Measurements from ENCODE around the gene LRP1B.

The LRP1B gene

DNA sequence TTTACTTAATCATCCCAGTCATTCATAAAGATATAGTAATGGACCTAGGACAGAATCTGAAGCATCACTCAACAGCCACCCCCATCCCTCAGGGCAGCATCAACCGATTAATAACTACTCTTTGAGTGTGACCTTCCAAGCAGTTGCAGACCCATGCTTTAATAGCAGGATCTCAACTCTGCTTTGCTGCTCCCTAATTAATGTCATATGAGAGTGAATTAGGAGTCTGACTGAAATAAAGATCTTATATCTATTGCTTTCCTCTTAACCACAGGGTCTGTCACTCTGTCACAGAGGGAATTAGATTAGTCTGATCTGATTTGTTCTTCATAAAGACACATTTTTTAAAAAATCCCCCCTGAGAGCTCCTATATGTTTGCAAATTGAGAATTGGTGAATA lies 46.1 kb upstream of the LRP1B start:
- Histone ChIP-seq H3K4me3 (ENCODE audit: low read length, poor library complexity, severe bottlenecking) (no peak overlapping the region), H2AFZ (ENCODE audit: low read length) (no peak overlapping the region), H3K4me2 (ENCODE audit: low read depth, low read length, poor library complexity, severe bottlenecking) (no peak overlapping the region), H3F3A (ENCODE audit: low read depth) (no peaks in the 10 kb centered on the region), H3K9me3 (ENCODE audit: insufficient read depth, low read depth, low read length) (no peaks in the 10 kb centered on the region), H3K9me2 (replicated peaks; ENCODE audit: low read depth, low read length) (no peaks in the 10 kb centered on the region), H3K4me1 (ENCODE audit: insufficient read depth, low read length, poor library complexity, severe bottlenecking) (no peaks in the 10 kb centered on the region), H3K79me2 (ENCODE audit: insufficient read depth, low read length) (no peaks in the 10 kb centered on the region), H3K27me3 (ENCODE audit: insufficient read depth, low read length, poor library complexity, severe bottlenecking) (no peaks in the 10 kb centered on the region), H3K9ac (ENCODE audit: low read depth, low read length, poor library complexity, severe bottlenecking) (no peak overlapping the region), H4K20me1 (ENCODE audit: insufficient read depth, low read length, poor library complexity, severe bottlenecking) (no peaks in the 10 kb centered on the region), H3K36me3 (ENCODE audit: insufficient read depth, low read length) (no peaks in the 10 kb centered on the region)
- TF ChIP-seq EZH2phosphoT487 (IDR thresholded peaks at IDR 0.05; ENCODE audit: borderline replicate concordance) (no peak), CTCF (conservative IDR thresholded peaks at IDR 0.05; ENCODE audit: low read length) (no peak)

- Histone ChIP-seq H3K9me3 (ENCODE audit: insufficient read depth, low read depth, low read length) (no peaks in the 10 kb centered on the region), H3K4me2 (ENCODE audit: low read depth, low read length, poor library complexity, severe bottlenecking) (no peak overlapping the region), H3F3A (ENCODE audit: low read depth) (no peaks in the 10 kb centered on the region), H3K79me2 (ENCODE audit: insufficient read depth, low read length) (no peaks in the 10 kb centered on the region), H3K9ac (ENCODE audit: low read depth, low read length, poor library complexity, severe bottlenecking) (no peak overlapping the region), H4K20me1 (ENCODE audit: insufficient read depth, low read length, poor library complexity, severe bottlenecking) (no peaks in the 10 kb centered on the region), H3K27me3 (ENCODE audit: insufficient read depth, low read length, poor library complexity, severe bottlenecking) (no peaks in the 10 kb centered on the region), H3K4me1 (ENCODE audit: insufficient read depth, low read length, poor library complexity, severe bottlenecking) (no peaks in the 10 kb centered on the region), H2AFZ (ENCODE audit: low read length) (no peak overlapping the region; the same call in 1 of the 2 replicates), H3K36me3 (ENCODE audit: insufficient read depth, low read length) (no peaks in the 10 kb centered on the region), H3K4me3 (ENCODE audit: low read length, poor library complexity, severe bottlenecking) (no peak overlapping the region), H3K9me2 (replicated peaks; ENCODE audit: low read depth, low read length) (no peaks in the 10 kb centered on the region)
- no peak for TF ChIP-seq CTCF (conservative IDR thresholded peaks at IDR 0.05; ENCODE audit: low read length)
- no peak for TF ChIP-seq EZH2phosphoT487 (IDR thresholded peaks at IDR 0.05; ENCODE audit: borderline replicate concordance)
Measured at GRCh38 chr2:142175813-142176338, 45.1 kb upstream of the LRP1B start.

DNA sequence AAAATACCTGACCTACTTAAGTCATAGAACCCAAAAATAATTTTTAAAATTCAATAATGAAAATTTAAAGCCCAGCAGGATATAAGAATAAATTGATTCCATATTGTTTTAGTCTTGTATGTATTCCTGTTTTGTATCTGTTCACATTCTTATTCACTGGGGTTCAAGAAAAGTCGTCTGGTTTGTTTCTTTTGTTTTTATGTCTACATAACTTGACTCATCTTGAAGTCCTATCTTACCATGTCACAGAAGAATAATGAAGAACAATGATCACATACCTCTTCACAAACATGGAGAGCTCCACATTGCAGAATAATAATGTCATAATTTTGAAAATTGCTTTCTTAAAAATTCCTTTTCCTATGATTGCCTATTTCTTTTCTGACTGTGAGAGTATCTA lies 43.4 kb upstream of the LRP1B start:
- TF ChIP-seq CTCF (conservative IDR thresholded peaks at IDR 0.05; ENCODE audit: low read length) (no peak), EZH2phosphoT487 (IDR thresholded peaks at IDR 0.05; ENCODE audit: borderline replicate concordance) (no peak)
- Histone ChIP-seq H3K4me3 (ENCODE audit: low read length, poor library complexity, severe bottlenecking) (no peak overlapping the region), H3K79me2 (ENCODE audit: insufficient read depth, low read length) (no peaks in the 10 kb centered on the region), H3K9me3 (ENCODE audit: insufficient read depth, low read depth, low read length) (no peaks in the 10 kb centered on the region), H3K9me2 (replicated peaks; ENCODE audit: low read depth, low read length) (no peaks in the 10 kb centered on the region), H3K9ac (ENCODE audit: low read depth, low read length, poor library complexity, severe bottlenecking) (no peak overlapping the region), H3K27me3 (ENCODE audit: insufficient read depth, low read length, poor library complexity, severe bottlenecking) (no peaks in the 10 kb centered on the region), H2AFZ (ENCODE audit: low read length) (no peak overlapping the region), H3K4me2 (ENCODE audit: low read depth, low read length, poor library complexity, severe bottlenecking) (no peak overlapping the region), H3F3A (ENCODE audit: low read depth) (no peaks in the 10 kb centered on the region), H3K36me3 (ENCODE audit: insufficient read depth, low read length) (no peaks in the 10 kb centered on the region), H4K20me1 (ENCODE audit: insufficient read depth, low read length, poor library complexity, severe bottlenecking) (no peaks in the 10 kb centered on the region), H3K4me1 (ENCODE audit: insufficient read depth, low read length, poor library complexity, severe bottlenecking) (no peaks in the 10 kb centered on the region)
